GM12878 (cell line): Measurements from ENCODE around the gene LRRC63.

Experiments
- CBX5 ChIP-seq: sonication (generic); IDR thresholded peaks from 2 replicates; pipeline ENCODE4 v1.6.1; 2016; ENCODE audit warnings: low read depth, moderate library complexity, mild to moderate bottlenecking, inconsistent platforms
- CEBPB ChIP-seq, 2 experiments: fragments of 150-350 bp in 1 of 2; IDR thresholded peaks; 2 replicates each; pipeline ENCODE4 v1.6.1; 2012 to 2014; ENCODE audit warnings: low read depth in 2 of 2, low read length in 2 of 2, borderline replicate concordance in 1 of 2, inconsistent platforms in 1 of 2
- CHD2 ChIP-seq: IDR thresholded peaks from 2 replicates; pipeline ENCODE4 v1.6.1; 2011; ENCODE audit warnings: low read depth, low read length, improper control_type of control experiment, borderline replicate concordance
- CTCF ChIP-seq, 3 experiments: IDR thresholded peaks in 2 of 3; conservative IDR thresholded peaks in 1 of 3; 2 replicates each; pipeline ENCODE4 v1.5.1; 2011; ENCODE audit warnings: low read depth in 3 of 3, low read length in 3 of 3, mild to moderate bottlenecking in 3 of 3, control low read depth in 2 of 3, moderate library complexity in 2 of 3, inconsistent platforms in 1 of 3, mixed read lengths in 1 of 3; ENCODE audit not compliant: control insufficient read depth in 2 of 3, insufficient read depth in 1 of 3; ENCODE audit errors: extremely low read depth in 1 of 3
- DPF2 ChIP-seq: fragments of 450-650 bp; IDR thresholded peaks from 2 replicates; pipeline ENCODE4 v1.6.1; 2017; ENCODE audit warnings: mild to moderate bottlenecking
- ESRRA ChIP-seq: IDR thresholded peaks from 2 replicates; pipeline ENCODE4 v1.6.1; 2012; ENCODE audit warnings: mild to moderate bottlenecking, low read length, improper control_type of control experiment
- HCFC1 ChIP-seq: fragments of 150-350 bp; IDR thresholded peaks from 2 replicates; pipeline ENCODE4 v1.6.1; 2014; ENCODE audit warnings: low read length
- JUNB ChIP-seq: IDR thresholded peaks from 2 replicates; pipeline ENCODE4 v1.6.1; 2016; ENCODE audit warnings: antibody characterized with exemption, mild to moderate bottlenecking
- JUND ChIP-seq: IDR thresholded peaks from 2 replicates; pipeline ENCODE4 v1.6.1; 2012; ENCODE audit warnings: low read depth, mild to moderate bottlenecking, low read length, improper control_type of control experiment, moderate library complexity
- PBX3 ChIP-seq: IDR thresholded peaks from 2 replicates; pipeline ENCODE4 v1.6.1; 2011; ENCODE audit warnings: mild to moderate bottlenecking, low read depth, low read length, moderate library complexity; ENCODE audit not compliant: insufficient replicate concordance
- POLR2A ChIP-seq: IDR thresholded peaks from 2 replicates; pipeline ENCODE4 v1.6.1; 2011; ENCODE audit warnings: low read depth, mild to moderate bottlenecking, low read length
- POLR2AphosphoS2 ChIP-seq: IDR thresholded peaks from 2 replicates; pipeline ENCODE4 v1.6.1; 2011; ENCODE audit warnings: low read depth, mild to moderate bottlenecking, low read length, improper control_type of control experiment, moderate library complexity
- POLR2AphosphoS5 ChIP-seq: IDR thresholded peaks from 2 replicates; pipeline ENCODE4 v1.6.1; 2011; ENCODE audit warnings: mild to moderate bottlenecking, low read length, inconsistent platforms
- ZSCAN29 ChIP-seq: fragments of 450-650 bp; IDR thresholded peaks from 2 replicates; pipeline ENCODE4 v1.6.1; 2017; ENCODE audit warnings: mild to moderate bottlenecking, moderate library complexity

DNA sequence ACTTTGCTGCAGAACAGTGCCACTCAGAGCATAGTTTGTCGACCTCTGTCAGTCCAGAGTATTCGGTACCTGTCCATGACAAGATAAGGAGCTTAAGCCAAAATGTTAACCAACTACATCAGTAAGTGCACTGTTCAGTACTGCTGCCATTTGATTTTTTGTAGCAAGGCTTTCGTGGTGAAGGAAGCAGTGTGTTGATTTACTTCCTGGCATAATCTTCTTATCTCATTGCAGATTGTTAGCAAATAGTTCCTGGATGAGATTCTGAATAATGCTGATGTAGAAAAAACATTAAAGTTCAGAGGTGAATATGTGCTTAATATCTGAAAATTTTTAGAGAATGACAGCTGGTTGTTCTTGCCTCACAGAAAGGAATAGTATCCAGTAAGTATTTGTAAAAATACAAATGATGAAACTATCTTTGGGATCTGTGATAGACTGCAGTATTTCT is 85.7 kb downstream of the LRRC63 start:
- TF ChIP-seq JUNB, result no peak
- no peak for TF ChIP-seq POLR2AphosphoS2
- TF ChIP-seq ESRRA, result no peak
- no peak for TF ChIP-seq CTCF (IDR thresholded peaks at IDR 0.05 in 2 of 3, conservative IDR thresholded peaks at IDR 0.05 in 1 of 3; ENCODE audit: control insufficient read depth in 2 of 3, extremely low read depth in 1 of 3, insufficient read depth in 1 of 3, low read depth in 3 of 3, low read length in 3 of 3)
- TF ChIP-seq HCFC1, result no peak
- no peak for TF ChIP-seq ZSCAN29
- no peak for TF ChIP-seq POLR2A
- no peak for TF ChIP-seq PBX3
- no peak for TF ChIP-seq CEBPB (IDR thresholded peaks at IDR 0.05; ENCODE audit: borderline replicate concordance in 1 of 2, low read depth in 2 of 2, low read length in 2 of 2)
- no peak for TF ChIP-seq POLR2AphosphoS5
- no peak for TF ChIP-seq CHD2
- TF ChIP-seq JUND, result no peak
- TF ChIP-seq CBX5, result no peak
- TF ChIP-seq DPF2, result no peak
